GM12878 (cell line): ENCODE data around the gene APCDD1. TPM values are rescaled to one million over a fixed set of nuclear protein-coding genes. Genes with fewer than 3 reads are reported as not detected.

Experiments used
- ATAC-seq: fragments of 200-7000 bp; cut with Tn5 transposase; 3 replicates; pipeline ENCODE4 v1.9.1; 2020; ENCODE audit warnings: mild to moderate bottlenecking, moderate library complexity
- BruUV-seq: library from RNA; stranded (reverse); fragments of 400-500 nt; replicated peaks from 2 replicates; lab custom pipeline; 2021; lab: Mats Ljungman, UMichigan
- CTCF ChIA-PET: fragments of 300-600 bp; sonication (Branson Sonifier 250); formaldehyde crosslinking; extraction: SDS; loops from one replicate; lab custom pipeline; 2021; ENCODE audit warnings: inconsistent platforms; lab: Yijun Ruan, JAX
- POLR2A ChIA-PET: fragments of 350-600 bp; formaldehyde crosslinking; extraction: SDS; loops from one replicate; lab custom pipeline; 2021; ENCODE audit warnings: inconsistent platforms; lab: Charles Lee
- RAD21 ChIA-PET: fragments of 300-600 bp; sonication (Branson Sonifier 250); formaldehyde crosslinking; loops from one replicate; lab custom pipeline; 2023; ENCODE audit warnings: antibody characterized with exemption; ENCODE audit not compliant: unreplicated experiment; lab: Charles Lee
- SMC1A ChIA-PET: fragments of 300-600 bp; sonication (Branson Sonifier 250); formaldehyde crosslinking; loops from one replicate; lab custom pipeline; 2023; ENCODE audit not compliant: unreplicated experiment, uncharacterized antibody; lab: Charles Lee
- DNase-seq: peaks from one replicate; pipeline ENCODE4 v3.0.0-alpha.2; 2011; ENCODE audit warnings: low read depth, low spot score
- FAIRE-seq: peaks from 3 replicates; lab custom pipeline; 2011; peaks lifted over from hg19 to GRCh38; lab: Jason Lieb, UNC
- H2AFZ ChIP-seq: 2 replicates; pipeline ENCODE4 v1.6.0; 2011; ENCODE audit warnings: low read depth, low read length, control low read depth; ENCODE audit not compliant: control insufficient read depth
- H3K27ac ChIP-seq: 2 replicates; pipeline ENCODE4 v1.5.1; 2011; ENCODE audit warnings: control low read depth; ENCODE audit not compliant: control insufficient read depth, insufficient read depth
- H3K27me3 ChIP-seq, 2 experiments: replicated peaks in 1 of 2; 2 replicates each; pipeline versions ENCODE4 v1.6.0 to v1.6.1; 2011; ENCODE audit warnings: low read length in 1 of 2; ENCODE audit not compliant: control insufficient read depth in 2 of 2, insufficient read depth in 2 of 2
- H3K36me3 ChIP-seq, 2 experiments: 2 replicates each; pipeline ENCODE4 v1.5.1; 2011; ENCODE audit warnings: low read length in 1 of 2; ENCODE audit not compliant: control insufficient read depth in 2 of 2, insufficient read depth in 2 of 2
- H3K4me1 ChIP-seq: 2 replicates; pipeline ENCODE4 v1.6.1; 2011; ENCODE audit warnings: mild to moderate bottlenecking, low read length, moderate library complexity, mixed read lengths; ENCODE audit not compliant: control insufficient read depth, insufficient read depth
- H3K4me2 ChIP-seq: 2 replicates; pipeline ENCODE4 v1.6.0; 2011; ENCODE audit warnings: control low read depth; ENCODE audit not compliant: control insufficient read depth, insufficient read depth
- H3K4me3 ChIP-seq: fragments of 200-600 bp; sonication (generic); 2 replicates; pipeline ENCODE4 v1.5.1; 2016
- H3K79me2 ChIP-seq: 2 replicates; pipeline ENCODE4 v1.6.0; 2011; ENCODE audit warnings: low read length; ENCODE audit not compliant: control insufficient read depth, insufficient read depth
- H3K9ac ChIP-seq: 2 replicates; pipeline ENCODE4 v1.8.0; 2011; ENCODE audit warnings: low read length, control low read depth, mixed read lengths; ENCODE audit not compliant: control insufficient read depth, insufficient read depth
- H3K9me3 ChIP-seq: replicated peaks from 3 replicates; pipeline ENCODE4 v1.5.1; 2011; ENCODE audit warnings: mild to moderate bottlenecking, low read length; ENCODE audit not compliant: control insufficient read depth, insufficient read depth
- H4K20me1 ChIP-seq: 2 replicates; pipeline ENCODE4 v1.6.0; 2011; ENCODE audit not compliant: control insufficient read depth, insufficient read depth
- ASH2L ChIP-seq: fragments of 300-600, 200-600 bp; sonication (generic); IDR thresholded peaks from 2 replicates; pipeline ENCODE4 v1.6.1; 2017; ENCODE audit warnings: low read depth, mild to moderate bottlenecking, borderline replicate concordance
- CBX5 ChIP-seq: sonication (generic); IDR thresholded peaks from 2 replicates; pipeline ENCODE4 v1.6.1; 2016; ENCODE audit warnings: low read depth, moderate library complexity, mild to moderate bottlenecking, inconsistent platforms
- CREM ChIP-seq: IDR thresholded peaks from 2 replicates; pipeline ENCODE4 v1.6.1; 2014; ENCODE audit warnings: antibody characterized with exemption, low read depth
- EED ChIP-seq: sonication (generic); IDR thresholded peaks from 2 replicates; pipeline ENCODE4 v1.6.1; 2016; ENCODE audit warnings: antibody characterized with exemption, low read depth
- ETV6 ChIP-seq, 2 experiments: fragments of 450-650 bp in 1 of 2; IDR thresholded peaks in 1 of 2; conservative IDR thresholded peaks in 1 of 2; 2 replicates each; pipeline ENCODE4 v1.6.1; 2014; ENCODE audit warnings: antibody characterized with exemption in 1 of 2, borderline replicate concordance in 1 of 2, low read depth in 1 of 2, mild to moderate bottlenecking in 1 of 2, moderate library complexity in 1 of 2
- EZH2 ChIP-seq: IDR thresholded peaks from 2 replicates; pipeline ENCODE4 v1.6.1; 2012; ENCODE audit warnings: low read depth, mild to moderate bottlenecking, control low read depth, inconsistent platforms, low read length, borderline replicate concordance; ENCODE audit not compliant: control insufficient read depth
- PAX5 ChIP-seq: IDR thresholded peaks from 2 replicates; pipeline ENCODE4 v1.6.1; 2011; ENCODE audit warnings: low read depth, low read length, borderline replicate concordance
- PML ChIP-seq: IDR thresholded peaks from 2 replicates; pipeline ENCODE4 v1.6.1; 2012; ENCODE audit warnings: low read length, inconsistent platforms
- SIX5 ChIP-seq: IDR thresholded peaks from 2 replicates; pipeline ENCODE4 v1.6.1; 2011; ENCODE audit warnings: mild to moderate bottlenecking, low read depth, low read length, moderate library complexity; ENCODE audit not compliant: severe bottlenecking
- ZNF217 ChIP-seq: fragments of 450-650 bp; IDR thresholded peaks from 2 replicates; pipeline ENCODE4 v1.6.1; 2017; ENCODE audit warnings: antibody characterized with exemption, mild to moderate bottlenecking
- WGBS: methylation state at CpG from one replicate; pipeline ENCODE4 v1.1.6; 2016; ENCODE audit warnings: low lambda C conversion rate; ENCODE audit not compliant: insufficient replicate concordance, insufficient coverage; ENCODE audit errors: missing lambda C conversion rate; 5-methylcytosine and 5-hydroxymethylcytosine counted together
- in situ Hi-C: fragments of 300-500 bp; cut with MboI; formaldehyde crosslinking; loops from 9 replicates; pipeline ENCODE4 v1.14.3; 2018; ENCODE audit warnings: mixed read lengths
- intact Hi-C: fragments of 100-400 bp; cut with micrococcal nuclease; formaldehyde crosslinking; loops from one replicate; pipeline ENCODE4 v1.14.2; 2022; ENCODE audit not compliant: unreplicated experiment
- polyA plus RNA-seq, 11 experiments: library from polyadenylated mRNA; depleted of rRNA in 4 of 11; unstranded in 6 of 11; stranded (reverse) in 5 of 11; fragments of >200 nt; fragmentation: Nextera tagmentation in 4 of 11; fragmentation: Illumina TruSeq in 1 of 11; extraction: Ambion mirVana in 4 of 11; extraction: Trizol in 1 of 11; gene quantifications; 1 replicate in 1 of 11; 2 replicates in 10 of 11; pipeline versions ENCODE4 v1.2.1 to v1.2.3, GENCODE V29; 2011 to 2016; ENCODE audit warnings: inconsistent platforms in 2 of 11, missing spikeins in 2 of 11, low read depth in 1 of 11
- total RNA-seq, 4 experiments: library from RNA; depleted of rRNA in 3 of 4; stranded (reverse); fragments of >200 nt in 3 of 4; fragmentation: Illumina TruSeq in 1 of 4; extraction: Trizol in 1 of 4; gene quantifications; 2 replicates each; pipeline versions ENCODE4 v1.2.1 to v1.2.3, GENCODE V29; 2013 to 2021

APCDD1 gene
- total and polyA plus RNA-seq, 10 of the 15 experiments (the other 5 are each of a cell fraction or from before 2014, with no cell fraction given): not detected

- POLR2A ChIA-PET: no interaction called here
- WGBS: 65% methylated on average over 2 of the region's 2 CpGs
- no peak for FAIRE-seq
- Histone ChIP-seq H3K79me2 (peaks cover 15% of the 10 kb centered on the region), H4K20me1 (no peaks in the 10 kb centered on the region), H3K36me3 (no peaks in the 10 kb centered on the region), H2AFZ (no peak overlapping the region), H3K9ac (no peak overlapping the region), H3K27ac (no peak overlapping the region), H3K4me3 (no peak overlapping the region), H3K4me2 (no peak overlapping the region), H3K9me3 (no peaks in the 10 kb centered on the region), H3K27me3 (peaks cover 0 to 4% of the 10 kb centered on the region in 2 experiments; a peak in 1 of 4 replicates), H3K4me1 (peaks cover 10% of the 10 kb centered on the region)
- SMC1A ChIA-PET: interaction anchor here (0.6 to 2.9 kb wide), 6 partner anchors 13 to 1326 kb away, joined by 3 to 14 read pairs (median 4); no protein-coding TSS in a partner anchor
- RAD21 ChIA-PET: interaction anchor here (1.0 to 1.6 kb wide), 5 partner anchors 40 to 632 kb away, joined by 3 to 4 read pairs (median 3); no protein-coding TSS in a partner anchor
- no peak for ATAC-seq
- CTCF ChIA-PET: interaction anchor here (0.8 to 2.3 kb wide), 9 partner anchors 8 to 641 kb away, joined by 3 to 16 read pairs (median 3); no protein-coding TSS in a partner anchor
- in situ Hi-C loops (loop anchor here (5.0 kb wide), 1 partner anchor 550 kb away; no protein-coding TSS in a partner anchor), intact Hi-C loops (no loop called here)
- DNase-seq: no peak
- TF ChIP-seq PML: no peak
- no peak for TF ChIP-seq ETV6 (conservative IDR thresholded peaks at IDR 0.05 in 1 of 2, IDR thresholded peaks at IDR 0.05 in 1 of 2; ENCODE audit: borderline replicate concordance in 1 of 2, low read depth in 1 of 2)
- no peak for TF ChIP-seq CBX5
- TF ChIP-seq EED: no peak
- TF ChIP-seq ASH2L: no peak
- TF ChIP-seq PAX5: no peak
- TF ChIP-seq SIX5: no peak
- TF ChIP-seq CREM: no peak
- TF ChIP-seq EZH2: no peak
- no peak for TF ChIP-seq ZNF217
- no TSS peak for BruUV-seq
Measured at GRCh38 chr18:10522574-10522973, 68.1 kb downstream of the APCDD1 start.
